Measurements from ENCODE around the gene TNRC18.

GRCh38 chr7:5380350-5381070, 43.1 kb downstream of the TNRC18 start:
- TF ChIP-seq CTCF (IDR thresholded peaks at IDR 0.05) (no peak), POLR2A (IDR thresholded peaks at IDR 0.05) (no peak)

Measured in Peyer's patch (tissue), 4 donors.